Loucy (cell line): ENCODE results near the gene AKT1.

Source experiments
- H2AFZ ChIP-seq: fragments of 200-600 bp; sonication (generic); 2 replicates; pipeline ENCODE4 v1.6.0; 2016; ENCODE audit warnings: antibody characterized with exemption, mild to moderate bottlenecking, low read length, moderate library complexity
- H3F3A ChIP-seq: fragments of 200-600 bp; 2 replicates; pipeline ENCODE4 v1.6.0; 2016; ENCODE audit warnings: antibody characterized with exemption, low read depth, mild to moderate bottlenecking
- H3K27me3 ChIP-seq: fragments of 200-600 bp; sonication (generic); 2 replicates; pipeline ENCODE4 v1.6.1; 2014; ENCODE audit warnings: low read length, mild to moderate bottlenecking; ENCODE audit not compliant: insufficient read depth, poor library complexity, severe bottlenecking
- H3K36me3 ChIP-seq: fragments of 200-600 bp; sonication (generic); 2 replicates; pipeline ENCODE4 v1.6.1; 2016; ENCODE audit warnings: low read length; ENCODE audit not compliant: insufficient read depth
- H3K4me1 ChIP-seq: fragments of 200-600 bp; sonication (generic); 2 replicates; pipeline ENCODE4 v1.5.1; 2014; ENCODE audit warnings: low read length, mild to moderate bottlenecking; ENCODE audit not compliant: insufficient read depth, poor library complexity, severe bottlenecking
- H3K4me2 ChIP-seq: fragments of 200-600 bp; sonication (generic); 2 replicates; pipeline ENCODE4 v1.6.0; 2014; ENCODE audit warnings: antibody characterized with exemption, low read length, low read depth, mild to moderate bottlenecking; ENCODE audit not compliant: poor library complexity, severe bottlenecking
- H3K4me3 ChIP-seq: fragments of 200-600 bp; sonication (generic); 2 replicates; pipeline ENCODE4 v1.5.1; 2014; ENCODE audit warnings: low read length, mild to moderate bottlenecking, mixed read lengths; ENCODE audit not compliant: poor library complexity, severe bottlenecking
- H3K79me2 ChIP-seq: fragments of 200-600 bp; sonication (generic); 2 replicates; pipeline ENCODE4 v1.6.1; 2014; ENCODE audit warnings: low read length; ENCODE audit not compliant: insufficient read depth
- H3K9ac ChIP-seq: fragments of 200-600 bp; sonication (generic); 2 replicates; pipeline ENCODE4 v1.6.0; 2014; ENCODE audit warnings: mild to moderate bottlenecking, low read depth, low read length, moderate library complexity; ENCODE audit not compliant: poor library complexity, severe bottlenecking
- H3K9me2 ChIP-seq: fragments of 200-600 bp; sonication (generic); replicated peaks from 2 replicates; pipeline ENCODE4 v1.6.1; 2016; ENCODE audit warnings: low read depth, low read length, mixed read lengths
- H3K9me3 ChIP-seq: fragments of 200-600 bp; sonication (generic); 2 replicates; pipeline ENCODE4 v1.6.1; 2014; ENCODE audit warnings: mild to moderate bottlenecking, antibody characterized with exemption, low read length, low read depth; ENCODE audit not compliant: insufficient read depth
- H4K20me1 ChIP-seq: fragments of 200-600 bp; sonication (generic); 2 replicates; pipeline ENCODE4 v1.6.0; 2014; ENCODE audit warnings: antibody characterized with exemption, low read length, mild to moderate bottlenecking; ENCODE audit not compliant: insufficient read depth, poor library complexity, severe bottlenecking
- CTCF ChIP-seq: fragments of 200-600 bp; sonication (generic); conservative IDR thresholded peaks from 2 replicates; pipeline ENCODE4 v1.5.1; 2014; ENCODE audit warnings: mild to moderate bottlenecking, antibody characterized with exemption, low read length
- EZH2phosphoT487 ChIP-seq: fragments of 200-600 bp; IDR thresholded peaks from 2 replicates; pipeline ENCODE4 v1.6.1; 2018; ENCODE audit warnings: antibody characterized with exemption, mild to moderate bottlenecking, moderate library complexity, borderline replicate concordance

AKT1 gene

GRCh38 chr14:104734991-104735779, 60.4 kb downstream of the AKT1 start:
- Histone ChIP-seq H3K4me1 (no peaks in the 10 kb centered on the region), H3K79me2 (no peaks in the 10 kb centered on the region), H3K9me2 (no peaks in the 10 kb centered on the region), H3K9ac (no peak overlapping the region), H3K36me3 (no peaks in the 10 kb centered on the region), H4K20me1 (no peaks in the 10 kb centered on the region), H3K4me3 (no peak overlapping the region), H3K27me3 (no peaks in the 10 kb centered on the region), H2AFZ (no peak overlapping the region), H3K4me2 (no peak overlapping the region), H3K9me3 (no peaks in the 10 kb centered on the region), H3F3A (no peaks in the 10 kb centered on the region)
- TF ChIP-seq CTCF = no peak
- no peak for TF ChIP-seq EZH2phosphoT487

GRCh38 chr14:104734601-104734990, 61.0 kb downstream of the AKT1 start:
- Histone ChIP-seq H3K4me1 (no peaks in the 10 kb centered on the region), H2AFZ (no peak overlapping the region), H3K4me2 (no peak overlapping the region), H4K20me1 (no peaks in the 10 kb centered on the region), H3K27me3 (no peaks in the 10 kb centered on the region), H3K79me2 (no peaks in the 10 kb centered on the region), H3K4me3 (no peak overlapping the region), H3K9me2 (no peaks in the 10 kb centered on the region), H3F3A (no peaks in the 10 kb centered on the region), H3K9me3 (no peaks in the 10 kb centered on the region), H3K36me3 (no peaks in the 10 kb centered on the region), H3K9ac (no peak overlapping the region)
- TF ChIP-seq EZH2phosphoT487 (no peak), CTCF (no peak)

GRCh38 chr14:104734051-104734587, 61.4 kb downstream of the AKT1 start:
- Histone ChIP-seq H3K9me3 (no peaks in the 10 kb centered on the region), H3F3A (no peaks in the 10 kb centered on the region), H2AFZ (no peak overlapping the region), H3K27me3 (no peaks in the 10 kb centered on the region), H3K9ac (no peak overlapping the region), H4K20me1 (no peaks in the 10 kb centered on the region), H3K79me2 (no peaks in the 10 kb centered on the region), H3K36me3 (no peaks in the 10 kb centered on the region), H3K9me2 (no peaks in the 10 kb centered on the region), H3K4me2 (no peak overlapping the region), H3K4me3 (no peak overlapping the region), H3K4me1 (no peaks in the 10 kb centered on the region)
- TF ChIP-seq EZH2phosphoT487 (no peak), CTCF (no peak)
